CD4-positive, alpha-beta T cell treated with Interleukin-17A for 1 hour (primary cell): Measurements from ENCODE around the gene HIPK1.

ENCODE experiments used
- DNase-seq: peaks from one replicate; pipeline ENCODE4 v3.0.0-alpha.2; 2020

The HIPK1 gene

GRCh38 chr1:114021665-114022099, 92.6 kb downstream of the HIPK1 start:
- DNase-seq = no peak

DNA sequence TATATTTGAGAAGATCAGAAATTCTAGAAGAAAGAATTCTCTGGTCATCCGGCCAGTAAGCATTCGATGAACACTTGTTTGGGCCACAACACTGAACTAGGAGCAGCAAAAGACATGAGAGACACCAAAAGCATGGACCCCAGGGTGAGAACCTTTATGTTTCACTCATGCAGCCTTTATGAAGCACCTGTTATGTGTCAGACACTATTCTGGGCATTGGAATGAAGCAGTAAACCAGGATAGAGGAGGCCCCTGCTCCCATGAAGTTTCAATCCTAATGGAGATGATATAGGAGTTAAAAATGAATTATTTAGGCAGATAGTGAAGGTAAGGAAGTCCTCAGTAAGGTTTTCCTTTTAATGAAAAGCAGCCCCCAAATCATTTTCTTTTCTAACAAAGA, 93.8 kb downstream of the HIPK1 start:
- no peak for DNase-seq

DNA sequence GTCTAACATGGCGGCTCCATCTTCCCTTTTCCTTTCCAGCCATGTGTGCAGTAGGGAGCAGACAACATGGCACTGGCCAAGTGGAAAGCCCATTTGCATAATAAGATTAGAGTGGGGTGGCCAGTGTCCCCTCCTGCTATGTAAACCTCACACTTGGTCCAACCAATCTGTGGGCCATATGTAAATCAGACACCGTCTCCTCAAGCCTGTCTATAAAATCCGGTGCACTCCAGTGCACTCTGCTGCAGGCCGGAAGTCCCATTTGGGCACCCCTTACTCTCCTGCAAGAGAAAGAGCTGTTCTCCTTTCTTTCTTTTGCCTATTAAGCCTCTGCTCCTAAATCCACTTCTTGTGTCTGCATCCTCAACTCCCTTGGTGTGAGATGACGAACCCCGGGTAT, 94.3 kb downstream of the HIPK1 start:
- DNase-seq = no peak

DNA sequence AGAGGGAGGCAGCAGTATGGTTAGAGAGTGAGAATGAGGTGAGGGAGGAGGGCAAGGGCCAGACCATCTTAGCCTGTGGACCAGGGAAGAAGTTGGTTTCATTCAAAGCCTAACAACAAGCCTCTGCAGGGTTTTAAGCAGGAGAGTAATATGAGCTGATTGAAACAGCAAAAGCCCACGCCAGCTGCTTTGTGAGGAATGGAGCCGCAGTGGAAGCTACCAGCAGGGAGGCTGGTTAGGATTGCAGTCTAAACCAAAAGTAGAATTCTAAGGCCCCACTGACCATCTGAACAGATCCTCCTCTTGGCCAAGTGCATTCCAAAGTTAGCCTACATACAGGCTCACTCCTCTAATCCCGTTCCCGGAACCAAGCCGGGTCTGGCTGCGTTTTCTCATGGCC, 94.9 kb downstream of the HIPK1 start:
- no peak for DNase-seq

- no peak for DNase-seq
These were observed 96.7 kb downstream of the HIPK1 start for GRCh38 chr1:114025609-114026401.

- no peak for DNase-seq
These were observed 97.7 kb downstream of the HIPK1 start for GRCh38 chr1:114026797-114027196.
